ENCODE results near the gene TTLL8.

DNA sequence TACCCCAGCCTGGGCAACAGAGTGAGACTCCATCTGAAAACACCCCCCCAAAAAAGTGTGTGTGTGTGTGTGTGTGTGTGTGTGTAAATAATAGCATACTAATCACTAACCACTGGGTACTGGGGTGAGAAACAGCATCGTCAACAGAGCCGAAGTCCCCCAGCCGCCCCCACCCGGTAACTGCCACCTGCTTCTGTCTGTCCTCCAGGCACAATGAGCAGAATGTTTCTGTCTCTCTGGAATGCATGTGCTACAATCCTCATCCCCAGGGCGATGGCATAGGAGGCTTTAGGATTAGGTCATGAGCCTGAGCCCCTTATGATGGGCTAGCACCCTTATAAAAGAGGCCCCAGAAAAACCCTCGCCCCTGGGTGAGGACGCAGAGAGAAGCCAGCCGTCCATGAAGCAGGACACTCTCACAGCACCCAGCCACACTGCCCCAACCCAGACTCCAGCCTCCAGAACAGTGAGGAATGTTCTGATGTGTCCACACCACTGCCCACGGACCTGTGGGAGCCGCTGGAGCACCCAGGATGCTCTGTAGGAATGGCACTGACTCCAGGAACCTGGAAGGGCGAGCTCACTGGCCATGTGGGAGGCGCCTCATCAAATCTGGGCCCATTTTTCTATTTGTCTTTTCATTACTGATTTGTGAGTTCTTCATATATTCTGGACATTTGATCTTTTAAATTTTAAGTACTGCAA is 9.9 kb downstream of the TTLL8 start:
- TF ChIP-seq, protein P1, sequence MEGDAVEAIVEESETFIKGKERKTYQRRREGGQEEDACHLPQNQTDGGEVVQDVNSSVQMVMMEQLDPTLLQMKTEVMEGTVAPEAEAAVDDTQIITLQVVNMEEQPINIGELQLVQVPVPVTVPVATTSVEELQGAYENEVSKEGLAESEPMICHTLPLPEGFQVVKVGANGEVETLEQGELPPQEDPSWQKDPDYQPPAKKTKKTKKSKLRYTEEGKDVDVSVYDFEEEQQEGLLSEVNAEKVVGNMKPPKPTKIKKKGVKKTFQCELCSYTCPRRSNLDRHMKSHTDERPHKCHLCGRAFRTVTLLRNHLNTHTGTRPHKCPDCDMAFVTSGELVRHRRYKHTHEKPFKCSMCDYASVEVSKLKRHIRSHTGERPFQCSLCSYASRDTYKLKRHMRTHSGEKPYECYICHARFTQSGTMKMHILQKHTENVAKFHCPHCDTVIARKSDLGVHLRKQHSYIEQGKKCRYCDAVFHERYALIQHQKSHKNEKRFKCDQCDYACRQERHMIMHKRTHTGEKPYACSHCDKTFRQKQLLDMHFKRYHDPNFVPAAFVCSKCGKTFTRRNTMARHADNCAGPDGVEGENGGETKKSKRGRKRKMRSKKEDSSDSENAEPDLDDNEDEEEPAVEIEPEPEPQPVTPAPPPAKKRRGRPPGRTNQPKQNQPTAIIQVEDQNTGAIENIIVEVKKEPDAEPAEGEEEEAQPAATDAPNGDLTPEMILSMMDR (IDR thresholded peaks at IDR 0.05), result no peak
- TF ChIP-seq, protein P2, sequence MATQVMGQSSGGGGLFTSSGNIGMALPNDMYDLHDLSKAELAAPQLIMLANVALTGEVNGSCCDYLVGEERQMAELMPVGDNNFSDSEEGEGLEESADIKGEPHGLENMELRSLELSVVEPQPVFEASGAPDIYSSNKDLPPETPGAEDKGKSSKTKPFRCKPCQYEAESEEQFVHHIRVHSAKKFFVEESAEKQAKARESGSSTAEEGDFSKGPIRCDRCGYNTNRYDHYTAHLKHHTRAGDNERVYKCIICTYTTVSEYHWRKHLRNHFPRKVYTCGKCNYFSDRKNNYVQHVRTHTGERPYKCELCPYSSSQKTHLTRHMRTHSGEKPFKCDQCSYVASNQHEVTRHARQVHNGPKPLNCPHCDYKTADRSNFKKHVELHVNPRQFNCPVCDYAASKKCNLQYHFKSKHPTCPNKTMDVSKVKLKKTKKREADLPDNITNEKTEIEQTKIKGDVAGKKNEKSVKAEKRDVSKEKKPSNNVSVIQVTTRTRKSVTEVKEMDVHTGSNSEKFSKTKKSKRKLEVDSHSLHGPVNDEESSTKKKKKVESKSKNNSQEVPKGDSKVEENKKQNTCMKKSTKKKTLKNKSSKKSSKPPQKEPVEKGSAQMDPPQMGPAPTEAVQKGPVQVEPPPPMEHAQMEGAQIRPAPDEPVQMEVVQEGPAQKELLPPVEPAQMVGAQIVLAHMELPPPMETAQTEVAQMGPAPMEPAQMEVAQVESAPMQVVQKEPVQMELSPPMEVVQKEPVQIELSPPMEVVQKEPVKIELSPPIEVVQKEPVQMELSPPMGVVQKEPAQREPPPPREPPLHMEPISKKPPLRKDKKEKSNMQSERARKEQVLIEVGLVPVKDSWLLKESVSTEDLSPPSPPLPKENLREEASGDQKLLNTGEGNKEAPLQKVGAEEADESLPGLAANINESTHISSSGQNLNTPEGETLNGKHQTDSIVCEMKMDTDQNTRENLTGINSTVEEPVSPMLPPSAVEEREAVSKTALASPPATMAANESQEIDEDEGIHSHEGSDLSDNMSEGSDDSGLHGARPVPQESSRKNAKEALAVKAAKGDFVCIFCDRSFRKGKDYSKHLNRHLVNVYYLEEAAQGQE (IDR thresholded peaks at IDR 0.05; ENCODE audit: insufficient read depth in 1 of 2, low read depth in 2 of 2, low read length in 1 of 2), result no peak
- no peak for TF ChIP-seq SIN3A (IDR thresholded peaks at IDR 0.05; ENCODE audit: borderline replicate concordance, insufficient read depth, low read depth, low read length)
- no peak for TF ChIP-seq POLR2AphosphoS5 (IDR thresholded peaks at IDR 0.05; ENCODE audit: low read depth, low read length)
- TF ChIP-seq TCF7L2 (IDR thresholded peaks at IDR 0.05; ENCODE audit: low read depth, low read length), result no peak

All from Panc1 (cell line).